Endothelial cell of umbilical vein (primary cell): ENCODE measurements around the gene CLEC20A.

Source experiments
- CTCF ChIP-seq, 2 donors: IDR thresholded peaks; 1 replicate in 1 of 2; 2 replicates in 1 of 2; pipeline ENCODE4 v1.5.1; 2011; ENCODE audit warnings: low read length in 2 of 2, mild to moderate bottlenecking in 2 of 2, moderate library complexity in 2 of 2, control low read depth in 1 of 2, inconsistent platforms in 1 of 2, low read depth in 1 of 2; ENCODE audit not compliant: insufficient read depth in 1 of 2; ENCODE audit errors: extremely low read depth in 1 of 2
- POLR2A ChIP-seq: IDR thresholded peaks from 2 replicates; pipeline ENCODE4 v1.6.1; 2012; ENCODE audit warnings: low read depth, mild to moderate bottlenecking, control low read depth, low read length
- POLR2AphosphoS5 ChIP-seq: IDR thresholded peaks from 2 replicates; pipeline ENCODE4 v1.6.1; 2012; ENCODE audit warnings: low read depth, mild to moderate bottlenecking, control low read depth, low read length, moderate library complexity; ENCODE audit not compliant: insufficient read depth

- no peak for TF ChIP-seq POLR2AphosphoS5
- no peak for TF ChIP-seq CTCF (IDR thresholded peaks at IDR 0.05; ENCODE audit: extremely low read depth in 1 of 2, insufficient read depth in 1 of 2, low read depth in 1 of 2, low read length in 2 of 2)
- no peak for TF ChIP-seq POLR2A
These were observed 39.6 kb upstream of the CLEC20A start for GRCh38 chr1:178536329-178536728.
